H1 (cell line): ENCODE results near the gene LRCH2.

Source experiments
- CTCF ChIP-seq, 3 experiments: IDR thresholded peaks; 1 replicate in 2 of 3; 2 replicates in 1 of 3; pipeline versions ENCODE4 v1.5.1 to v1.6.1; 2011; ENCODE audit warnings: low read length in 3 of 3, mild to moderate bottlenecking in 3 of 3, inconsistent platforms in 2 of 3, low read depth in 1 of 3, moderate library complexity in 1 of 3; ENCODE audit not compliant: insufficient read depth in 1 of 3; ENCODE audit errors: control extremely low read depth in 1 of 3
- EP300 ChIP-seq, 2 experiments: IDR thresholded peaks; 1 replicate in 1 of 2; 2 replicates in 1 of 2; pipeline ENCODE4 v1.6.1; 2011 to 2012; ENCODE audit warnings: low read depth in 2 of 2, low read length in 2 of 2, mild to moderate bottlenecking in 2 of 2, borderline replicate concordance in 1 of 2, inconsistent platforms in 1 of 2, moderate library complexity in 1 of 2
- EZH2 ChIP-seq: fragments of 200-600 bp; sonication (generic); IDR thresholded peaks from 2 replicates; pipeline ENCODE4 v1.7.1; 2012; ENCODE audit warnings: low read depth, mild to moderate bottlenecking, moderate library complexity, low read length, inconsistent platforms; ENCODE audit not compliant: severe bottlenecking
- JUND ChIP-seq: IDR thresholded peaks from 2 replicates; pipeline ENCODE4 v1.6.1; 2011; ENCODE audit warnings: mild to moderate bottlenecking, improper control_type of control experiment, low read length
- MAFK ChIP-seq: IDR thresholded peaks from 2 replicates; pipeline ENCODE4 v1.6.1; 2012; ENCODE audit warnings: low read depth, mild to moderate bottlenecking, improper control_type of control experiment, low read length
- POLR2AphosphoS5 ChIP-seq: IDR thresholded peaks from 2 replicates; pipeline ENCODE4 v1.6.1; 2011; ENCODE audit warnings: low read depth, low read length
- POU5F1 ChIP-seq: IDR thresholded peaks from 2 replicates; pipeline ENCODE4 v1.6.1; 2011; ENCODE audit warnings: low read depth, mild to moderate bottlenecking, low read length, moderate library complexity
- RAD21 ChIP-seq, 2 experiments: IDR thresholded peaks in 1 of 2; conservative IDR thresholded peaks in 1 of 2; 2 replicates each; pipeline ENCODE4 v1.6.1; 2011; ENCODE audit warnings: low read depth in 2 of 2, low read length in 2 of 2, improper control_type of control experiment in 1 of 2, inconsistent platforms in 1 of 2, mild to moderate bottlenecking in 1 of 2, moderate library complexity in 1 of 2
- RXRA ChIP-seq: IDR thresholded peaks from 2 replicates; pipeline ENCODE4 v1.6.1; 2011; ENCODE audit warnings: low read depth, mild to moderate bottlenecking, low read length, moderate library complexity; ENCODE audit not compliant: insufficient read depth
- TAF1 ChIP-seq: IDR thresholded peaks from 2 replicates; pipeline ENCODE4 v1.6.1; 2011; ENCODE audit warnings: mild to moderate bottlenecking, low read depth, low read length
- TAF7 ChIP-seq: optimal IDR thresholded peaks from 2 replicates; pipeline ENCODE3; 2011; ENCODE audit warnings: low read depth, mild to moderate bottlenecking, inconsistent platforms, low read length, moderate library complexity, borderline replicate concordance
- TCF12 ChIP-seq: IDR thresholded peaks from 2 replicates; pipeline ENCODE4 v1.6.1; 2011; ENCODE audit warnings: low read depth, mild to moderate bottlenecking, low read length

- TF ChIP-seq EP300 (IDR thresholded peaks at IDR 0.05; ENCODE audit: borderline replicate concordance in 1 of 2, low read depth in 2 of 2, low read length in 2 of 2) (no peak), CTCF (IDR thresholded peaks at IDR 0.05; ENCODE audit: control extremely low read depth in 1 of 3, insufficient read depth in 1 of 3, low read depth in 1 of 3, low read length in 3 of 3) (no peak), TCF12 (no peak), MAFK (no peak), TAF1 (no peak), POU5F1 (no peak), EZH2 (no peak), JUND (no peak), TAF7 (no peak), POLR2AphosphoS5 (no peak), RAD21 (IDR thresholded peaks at IDR 0.05 in 1 of 2, conservative IDR thresholded peaks at IDR 0.05 in 1 of 2; ENCODE audit: low read depth in 2 of 2, low read length in 2 of 2) (no peak), RXRA (no peak)
Observed at GRCh38 chrX:115112411-115112810, 121.5 kb downstream of the LRCH2 start.
